Hepatocyte (in vitro differentiated cells): ENCODE results near the gene CTNNA2.

ENCODE experiments used
- EZH2 ChIP-seq: fragments of 200-600 bp; sonication (generic); IDR thresholded peaks from 2 replicates; pipeline ENCODE4 v1.6.1; 2016; ENCODE audit warnings: antibody characterized with exemption, mild to moderate bottlenecking, borderline replicate concordance
- EZH2phosphoT487 ChIP-seq: fragments of 200-600 bp; sonication (generic); IDR thresholded peaks from one replicate; pipeline ENCODE4 v1.6.1; 2018; ENCODE audit warnings: antibody characterized with exemption, mild to moderate bottlenecking, low read depth, moderate library complexity; ENCODE audit not compliant: unreplicated experiment, severe bottlenecking
- TF ChIP-seq, protein P1 (sequence below): fragments of 200-600 bp; sonication (generic); IDR thresholded peaks from 2 replicates; pipeline ENCODE4 v1.5.1; 2016; ENCODE audit warnings: antibody characterized with exemption, mild to moderate bottlenecking; ENCODE audit not compliant: poor library complexity

GRCh38 chr2:79711098-79711497 lies 198.2 kb downstream of the CTNNA2 start:
- TF ChIP-seq, protein P1, sequence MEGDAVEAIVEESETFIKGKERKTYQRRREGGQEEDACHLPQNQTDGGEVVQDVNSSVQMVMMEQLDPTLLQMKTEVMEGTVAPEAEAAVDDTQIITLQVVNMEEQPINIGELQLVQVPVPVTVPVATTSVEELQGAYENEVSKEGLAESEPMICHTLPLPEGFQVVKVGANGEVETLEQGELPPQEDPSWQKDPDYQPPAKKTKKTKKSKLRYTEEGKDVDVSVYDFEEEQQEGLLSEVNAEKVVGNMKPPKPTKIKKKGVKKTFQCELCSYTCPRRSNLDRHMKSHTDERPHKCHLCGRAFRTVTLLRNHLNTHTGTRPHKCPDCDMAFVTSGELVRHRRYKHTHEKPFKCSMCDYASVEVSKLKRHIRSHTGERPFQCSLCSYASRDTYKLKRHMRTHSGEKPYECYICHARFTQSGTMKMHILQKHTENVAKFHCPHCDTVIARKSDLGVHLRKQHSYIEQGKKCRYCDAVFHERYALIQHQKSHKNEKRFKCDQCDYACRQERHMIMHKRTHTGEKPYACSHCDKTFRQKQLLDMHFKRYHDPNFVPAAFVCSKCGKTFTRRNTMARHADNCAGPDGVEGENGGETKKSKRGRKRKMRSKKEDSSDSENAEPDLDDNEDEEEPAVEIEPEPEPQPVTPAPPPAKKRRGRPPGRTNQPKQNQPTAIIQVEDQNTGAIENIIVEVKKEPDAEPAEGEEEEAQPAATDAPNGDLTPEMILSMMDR = no peak
- TF ChIP-seq EZH2phosphoT487 = no peak
- no peak for TF ChIP-seq EZH2
